Measurements from ENCODE around the gene CIC. TPM values are rescaled to one million over a fixed set of nuclear protein-coding genes. Genes with fewer than 3 reads are reported as not detected.

The CIC gene
- polyA plus RNA-seq, 3 donors = 0.62 to 42.2 (median 0.87) TPM

GRCh38 chr19:42316223-42317211 is 47.5 kb downstream of the CIC start:
- Histone ChIP-seq H3K4me1 (ENCODE audit: control insufficient read depth in 1 of 2, insufficient read depth in 2 of 2, low read length in 2 of 2) (peaks cover 21 to 25% of the 10 kb centered on the region in 2 donors), H3K36me3 (replicated peaks in 1 of 2; ENCODE audit: control insufficient read depth in 1 of 2, insufficient read depth in 2 of 2, low read length in 2 of 2) (no peaks in the 10 kb centered on the region), H3K9ac (ENCODE audit: insufficient read depth, low read length, poor library complexity, severe bottlenecking) (no peak overlapping the region), H3K4me2 (replicated peaks; ENCODE audit: extremely low read depth, low read length, poor library complexity, severe bottlenecking) (peak overlapping the region; percentile 73), H3K27ac (ENCODE audit: low read depth in 1 of 2, low read length in 2 of 2) (no peak overlapping the region), H3K9me3 (replicated peaks in 1 of 2; ENCODE audit: control insufficient read depth in 1 of 2, insufficient read depth in 1 of 2, low read length in 2 of 2) (peaks cover 0 to 9% of the 10 kb centered on the region in 2 donors), H3K79me2 (ENCODE audit: insufficient read depth, low read length) (no peaks in the 10 kb centered on the region), H3K4me3 (replicated peaks in 1 of 3; ENCODE audit: low read depth in 2 of 3, low read length in 3 of 3) (peak overlapping the region in 2 of 3 experiments; percentile 17 to 65), H3K27me3 (ENCODE audit: control insufficient read depth in 2 of 2, insufficient read depth in 2 of 2, low read length in 2 of 2) (peaks cover 16 to 41% of the 10 kb centered on the region in 2 donors), H4K20me1 (ENCODE audit: insufficient read depth, low read length) (no peaks in the 10 kb centered on the region), H2AFZ (ENCODE audit: insufficient read depth, low read depth, low read length, poor library complexity, severe bottlenecking) (peak overlapping the region; percentile 78)
- Mint-ChIP-seq H3K4me1 (peaks cover 25% of the 10 kb centered on the region), H3K27me3 (ENCODE audit: low read depth in 3 of 3) (peaks cover 53 to 66% (median 59%) of the 10 kb centered on the region in 3 donors), H3K27ac (peak overlapping the region in 3 of 7 donors; percentile 48 to 81 (median 70)), H3K36me3 (peaks cover 0 to 6% of the 10 kb centered on the region in 2 donors), H3K9me3 (peaks cover 0 to 7% (median 4%) of the 10 kb centered on the region in 7 donors), H3K4me3 (peak overlapping the region; percentile 54 to 80)
- TF ChIP-seq CTCF (IDR thresholded peaks at IDR 0.05) = no peak
- peak in 2 of 3 donors; percentile 50 for DNase-seq
- intact Hi-C loops (cut with micrococcal nuclease) = no loop called here
- WGBS (ENCODE audit: insufficient coverage) = 18% methylated on average over 22 of the region's 28 CpGs

- 91% methylated on average over 9 of the region's 13 CpGs for WGBS (ENCODE audit: insufficient coverage)
- DNase-seq = no peak
- peaks cover 0 to 6% of the 10 kb centered on the region in 2 donors for H3K36me3 Mint-ChIP-seq
- H3K4me1 ChIP-seq (ENCODE audit: control insufficient read depth in 1 of 2, insufficient read depth in 2 of 2, low read length in 2 of 2) = peaks cover 21 to 25% of the 10 kb centered on the region in 2 donors
- no peaks in the 10 kb centered on the region for H3K36me3 ChIP-seq (replicated peaks in 1 of 2; ENCODE audit: control insufficient read depth in 1 of 2, insufficient read depth in 2 of 2, low read length in 2 of 2)
- H3K4me2 ChIP-seq (replicated peaks; ENCODE audit: extremely low read depth, low read length, poor library complexity, severe bottlenecking) = no peak overlapping the region
- intact Hi-C loops (cut with micrococcal nuclease) = no loop called here
- TF ChIP-seq CTCF (IDR thresholded peaks at IDR 0.05) = no peak
- no peaks in the 10 kb centered on the region for H3K79me2 ChIP-seq (ENCODE audit: insufficient read depth, low read length)
- H3K4me3 Mint-ChIP-seq = no peak overlapping the region
- no peak overlapping the region for H3K27ac Mint-ChIP-seq
- no peak overlapping the region for H3K27ac ChIP-seq (ENCODE audit: low read depth in 1 of 2, low read length in 2 of 2)
- no peak overlapping the region for H3K4me3 ChIP-seq (replicated peaks in 1 of 3; ENCODE audit: low read depth in 2 of 3, low read length in 3 of 3)
- peaks cover 53 to 66% (median 59%) of the 10 kb centered on the region in 3 donors for H3K27me3 Mint-ChIP-seq (ENCODE audit: low read depth in 3 of 3)
- H4K20me1 ChIP-seq (ENCODE audit: insufficient read depth, low read length) = no peaks in the 10 kb centered on the region
- H3K9me3 Mint-ChIP-seq = peaks cover 0 to 7% (median 4%) of the 10 kb centered on the region in 7 donors
- H3K9me3 ChIP-seq (replicated peaks in 1 of 2; ENCODE audit: control insufficient read depth in 1 of 2, insufficient read depth in 1 of 2, low read length in 2 of 2) = peaks cover 0 to 3% of the 10 kb centered on the region in 2 donors
- H3K4me1 Mint-ChIP-seq = peaks cover 23% of the 10 kb centered on the region
- H2AFZ ChIP-seq (ENCODE audit: insufficient read depth, low read depth, low read length, poor library complexity, severe bottlenecking) = no peak overlapping the region
- no peak overlapping the region for H3K9ac ChIP-seq (ENCODE audit: insufficient read depth, low read length, poor library complexity, severe bottlenecking)
- H3K27me3 ChIP-seq (ENCODE audit: control insufficient read depth in 2 of 2, insufficient read depth in 2 of 2, low read length in 2 of 2) = peaks cover 19 to 41% of the 10 kb centered on the region in 2 donors
Observed at GRCh38 chr19:42317535-42317934, 48.5 kb downstream of the CIC start.

Data from CD14-positive monocyte (primary cell).